GM21390 (cell line): ENCODE measurements around the gene NCKAP5L.

Experiments used
- ATAC-seq: cut with Tn5 transposase; IDR thresholded peaks from one replicate; pipeline ENCODE4 v1.9.1; 2021; ENCODE audit not compliant: unreplicated experiment

The NCKAP5L gene

GRCh38 chr12:49803693-49804450 lies 24.3 kb downstream of the NCKAP5L start:
- no peak for ATAC-seq

- no peak for ATAC-seq
Observed at GRCh38 chr12:49801141-49802063, 26.8 kb downstream of the NCKAP5L start.

- no peak for ATAC-seq
Observed at GRCh38 chr12:49800421-49801140, 27.6 kb downstream of the NCKAP5L start.

- no peak for ATAC-seq
Observed at GRCh38 chr12:49798934-49799333, 29.3 kb downstream of the NCKAP5L start.

- ATAC-seq: no peak
Observed at GRCh38 chr12:49798248-49798647, 30.0 kb downstream of the NCKAP5L start.

GRCh38 chr12:49797449-49797776 lies 30.8 kb downstream of the NCKAP5L start:
- ATAC-seq: no peak

GRCh38 chr12:49796606-49797448 lies 31.4 kb downstream of the NCKAP5L start:
- ATAC-seq: no peak

- ATAC-seq: no peak
Observed at GRCh38 chr12:49796155-49796554, 32.1 kb downstream of the NCKAP5L start.

GRCh38 chr12:49795654-49796105 lies 32.5 kb downstream of the NCKAP5L start:
- ATAC-seq: no peak

- no peak for ATAC-seq
Observed at GRCh38 chr12:49794811-49795653, 33.2 kb downstream of the NCKAP5L start.

GRCh38 chr12:49794021-49794420 lies 34.2 kb downstream of the NCKAP5L start:
- ATAC-seq: no peak

GRCh38 chr12:49793620-49794019 lies 34.6 kb downstream of the NCKAP5L start:
- ATAC-seq: no peak

- no peak for ATAC-seq
Observed at GRCh38 chr12:49792976-49793580, 35.1 kb downstream of the NCKAP5L start.

- no peak for ATAC-seq
Observed at GRCh38 chr12:49792181-49792970, 35.8 kb downstream of the NCKAP5L start.

GRCh38 chr12:49791700-49792099 lies 36.5 kb downstream of the NCKAP5L start:
- ATAC-seq: no peak

- ATAC-seq: no peak
Observed at GRCh38 chr12:49790741-49791555, 37.3 kb downstream of the NCKAP5L start.

GRCh38 chr12:49789992-49790391 lies 38.2 kb downstream of the NCKAP5L start:
- ATAC-seq: no peak

GRCh38 chr12:49787672-49788071 lies 40.5 kb downstream of the NCKAP5L start:
- ATAC-seq: no peak
